ENCODE results near the gene NEGR1.

DNA sequence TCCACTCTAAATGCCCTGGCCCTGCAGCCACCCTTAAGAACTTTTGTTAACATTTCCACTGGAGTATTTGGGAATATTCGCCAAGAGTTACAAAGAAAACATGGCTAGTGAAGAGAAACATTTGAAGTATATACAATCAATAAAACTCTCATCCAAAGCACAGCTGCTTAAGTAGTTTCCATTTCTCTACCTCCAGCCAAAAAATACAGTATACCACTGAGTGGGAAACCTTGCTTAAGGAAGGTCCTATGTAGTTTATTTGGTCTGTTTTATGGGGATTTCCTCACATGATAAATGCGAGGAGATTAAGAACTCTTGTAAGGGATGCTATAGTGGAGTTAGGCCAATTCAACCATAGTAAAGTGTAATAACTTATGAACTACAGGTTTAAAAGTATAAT, 382.5 kb downstream of the NEGR1 start:
- TF ChIP-seq EP300 (IDR thresholded peaks at IDR 0.05) (no peak), POLR2AphosphoS5 (IDR thresholded peaks at IDR 0.05) (no peak), POLR2A (IDR thresholded peaks at IDR 0.05) (no peak)
- TF ChIP-seq, protein P1, sequence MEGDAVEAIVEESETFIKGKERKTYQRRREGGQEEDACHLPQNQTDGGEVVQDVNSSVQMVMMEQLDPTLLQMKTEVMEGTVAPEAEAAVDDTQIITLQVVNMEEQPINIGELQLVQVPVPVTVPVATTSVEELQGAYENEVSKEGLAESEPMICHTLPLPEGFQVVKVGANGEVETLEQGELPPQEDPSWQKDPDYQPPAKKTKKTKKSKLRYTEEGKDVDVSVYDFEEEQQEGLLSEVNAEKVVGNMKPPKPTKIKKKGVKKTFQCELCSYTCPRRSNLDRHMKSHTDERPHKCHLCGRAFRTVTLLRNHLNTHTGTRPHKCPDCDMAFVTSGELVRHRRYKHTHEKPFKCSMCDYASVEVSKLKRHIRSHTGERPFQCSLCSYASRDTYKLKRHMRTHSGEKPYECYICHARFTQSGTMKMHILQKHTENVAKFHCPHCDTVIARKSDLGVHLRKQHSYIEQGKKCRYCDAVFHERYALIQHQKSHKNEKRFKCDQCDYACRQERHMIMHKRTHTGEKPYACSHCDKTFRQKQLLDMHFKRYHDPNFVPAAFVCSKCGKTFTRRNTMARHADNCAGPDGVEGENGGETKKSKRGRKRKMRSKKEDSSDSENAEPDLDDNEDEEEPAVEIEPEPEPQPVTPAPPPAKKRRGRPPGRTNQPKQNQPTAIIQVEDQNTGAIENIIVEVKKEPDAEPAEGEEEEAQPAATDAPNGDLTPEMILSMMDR (IDR thresholded peaks at IDR 0.05), result no peak

Measured in stomach (tissue), 4 donors.